Measurements from ENCODE around the gene ZNF692.
"Not testable (repeated sequence)": the region's sequence is repeated elsewhere in the genome, so short reads cannot be mapped to it uniquely, and the experiment has no call there.

ZNF692 gene

GRCh38 chr1:248892590-248892989 lies 33.7 kb upstream of the ZNF692 start:
- Mint-ChIP-seq H3K4me1 (no peaks in the 10 kb centered on the region), H3K4me3 (no peak overlapping the region), H3K27me3 (ENCODE audit: low read depth) (no peaks in the 10 kb centered on the region), H3K9me3 (no peaks in the 10 kb centered on the region), H3K36me3 (ENCODE audit: low read depth) (no peaks in the 10 kb centered on the region), H3K27ac (no peak overlapping the region)
- TF ChIP-seq CTCF (IDR thresholded peaks at IDR 0.05; ENCODE audit: unreplicated experiment in 3 of 3): no peak

GRCh38 chr1:248891758-248892157 lies 32.9 kb upstream of the ZNF692 start:
- TF ChIP-seq CTCF (IDR thresholded peaks at IDR 0.05; ENCODE audit: unreplicated experiment in 3 of 3): no peak
- Mint-ChIP-seq H3K27me3 (ENCODE audit: low read depth) (no peaks in the 10 kb centered on the region), H3K4me3 (no peak overlapping the region), H3K36me3 (ENCODE audit: low read depth) (no peaks in the 10 kb centered on the region), H3K9me3 (no peaks in the 10 kb centered on the region), H3K4me1 (peaks cover 5% of the 10 kb centered on the region), H3K27ac (no peak overlapping the region)

GRCh38 chr1:248890549-248891498 lies 31.9 kb upstream of the ZNF692 start:
- Mint-ChIP-seq H3K27me3 (ENCODE audit: low read depth) (no peaks in the 10 kb centered on the region), H3K4me1 (peaks cover 14% of the 10 kb centered on the region), H3K27ac (no peak overlapping the region), H3K36me3 (ENCODE audit: low read depth) (no peaks in the 10 kb centered on the region), H3K9me3 (no peaks in the 10 kb centered on the region), H3K4me3 (no peak overlapping the region)
- TF ChIP-seq CTCF (IDR thresholded peaks at IDR 0.05; ENCODE audit: unreplicated experiment in 3 of 3): no peak

GRCh38 chr1:248889914-248890243 lies 31.0 kb upstream of the ZNF692 start:
- not testable (repeated sequence) for H3K36me3 Mint-ChIP-seq (ENCODE audit: low read depth); H3K27ac Mint-ChIP-seq; H3K27me3 Mint-ChIP-seq (ENCODE audit: low read depth)

GRCh38 chr1:248886237-248886895 lies 27.5 kb upstream of the ZNF692 start:
- Mint-ChIP-seq H3K4me3 (peak overlapping the region in 1 of 3 experiments; percentile 16), H3K27me3 (ENCODE audit: low read depth) (no peaks in the 10 kb centered on the region), H3K9me3 (no peaks in the 10 kb centered on the region), H3K4me1 (peaks cover 26% of the 10 kb centered on the region), H3K36me3 (ENCODE audit: low read depth) (no peaks in the 10 kb centered on the region), H3K27ac (peak overlapping the region; percentile 76 to 90 (median 78))
- no peak for TF ChIP-seq CTCF (IDR thresholded peaks at IDR 0.05; ENCODE audit: unreplicated experiment in 3 of 3)

More at GRCh38 chr1:248889914-248890243, 31.0 kb upstream of the ZNF692 start:
- H3K9me3 Mint-ChIP-seq, H3K4me3 Mint-ChIP-seq: not testable (repeated sequence)
- H3K4me1 Mint-ChIP-seq: peaks cover 20% of the 10 kb centered on the region

GRCh38 chr1:248885646-248886045 lies 26.8 kb upstream of the ZNF692 start:
- Mint-ChIP-seq H3K4me1 (peaks cover 26% of the 10 kb centered on the region), H3K27me3 (ENCODE audit: low read depth) (no peaks in the 10 kb centered on the region)

More at GRCh38 chr1:248885646-248886045, 26.8 kb upstream of the ZNF692 start:
- H3K9me3 Mint-ChIP-seq: no peaks in the 10 kb centered on the region
- no peaks in the 10 kb centered on the region for H3K36me3 Mint-ChIP-seq (ENCODE audit: low read depth)
- no peak overlapping the region for H3K4me3 Mint-ChIP-seq
- H3K27ac Mint-ChIP-seq: peak overlapping the region in 1 of 3 experiments; percentile 78
- TF ChIP-seq CTCF (IDR thresholded peaks at IDR 0.05; ENCODE audit: unreplicated experiment in 3 of 3): no peak
